Stimulated activated CD8-positive, alpha-beta memory T cell treated with anti-CD3 and anti-CD28 coated beads, Interleukin-7, amount 100 ng/mL, for 48 hours (primary cell): ENCODE results near the gene MMP1.

Source experiments
- DNase-seq, 2 donors: peaks; one replicate each; pipeline ENCODE4 v3.0.0-alpha.2; 2020; ENCODE audit warnings: low read depth in 1 of 2; ENCODE audit errors: extremely low read depth in 1 of 2

MMP1 gene

DNA sequence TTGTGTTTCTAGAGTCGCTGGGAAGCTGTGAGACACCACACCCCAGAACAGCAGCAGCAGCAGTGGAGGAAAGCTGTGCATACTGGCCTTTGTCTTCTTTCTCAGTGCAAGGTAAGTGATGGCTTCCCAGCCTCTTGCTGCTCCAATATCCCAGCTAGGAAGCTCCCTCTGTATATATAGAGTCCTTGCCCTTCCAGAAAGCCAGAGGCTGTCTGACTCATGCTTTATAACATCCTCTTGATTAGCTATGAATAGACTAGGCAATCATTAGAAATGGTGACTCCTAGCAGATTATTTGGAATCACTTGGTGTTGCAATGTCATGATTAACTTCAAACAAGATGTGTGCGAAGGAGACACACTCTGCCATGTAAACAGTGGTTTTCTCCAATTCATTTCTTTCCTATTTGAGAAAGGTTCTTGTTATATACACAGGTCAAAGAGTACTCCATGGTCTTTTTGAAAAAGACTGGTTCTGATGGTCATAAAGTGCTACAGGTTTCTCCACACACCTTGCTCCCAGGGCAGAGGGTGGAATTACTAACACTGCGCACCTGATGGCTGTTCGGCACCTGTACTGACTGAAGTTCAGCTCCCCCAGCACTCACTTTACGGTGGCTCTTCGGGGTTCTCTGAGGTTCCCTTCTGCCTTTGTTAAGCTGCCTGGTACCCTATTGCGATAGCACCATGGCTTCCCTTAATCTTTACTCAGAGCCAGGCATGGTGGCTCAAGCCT is at the start of gene MMP1:
TSS of gene MMP1 (minus strand) at position 149 of the 735 bp plus-strand sequence. CDS start at position 81, 68 bp downstream.
- no peak for DNase-seq

DNA sequence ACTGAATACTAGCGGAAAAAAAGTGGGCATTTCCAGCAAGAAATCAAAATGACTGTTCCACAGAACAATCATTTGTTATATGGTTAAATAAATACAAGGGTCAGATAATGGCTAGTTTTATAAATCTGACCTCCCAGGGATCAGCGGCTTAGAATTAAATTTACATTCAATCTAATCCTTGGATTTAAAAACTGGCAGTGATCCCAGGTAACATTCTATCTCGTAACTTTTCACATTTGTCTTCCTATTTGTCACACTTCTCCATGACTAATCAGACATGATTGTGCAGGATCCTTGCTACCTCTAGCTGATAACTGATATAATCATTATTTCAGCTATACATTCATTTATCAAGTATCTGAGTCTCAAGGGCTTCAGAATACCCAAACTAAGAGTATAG is 48.3 kb upstream of the MMP1 start:
- no peak for DNase-seq

DNA sequence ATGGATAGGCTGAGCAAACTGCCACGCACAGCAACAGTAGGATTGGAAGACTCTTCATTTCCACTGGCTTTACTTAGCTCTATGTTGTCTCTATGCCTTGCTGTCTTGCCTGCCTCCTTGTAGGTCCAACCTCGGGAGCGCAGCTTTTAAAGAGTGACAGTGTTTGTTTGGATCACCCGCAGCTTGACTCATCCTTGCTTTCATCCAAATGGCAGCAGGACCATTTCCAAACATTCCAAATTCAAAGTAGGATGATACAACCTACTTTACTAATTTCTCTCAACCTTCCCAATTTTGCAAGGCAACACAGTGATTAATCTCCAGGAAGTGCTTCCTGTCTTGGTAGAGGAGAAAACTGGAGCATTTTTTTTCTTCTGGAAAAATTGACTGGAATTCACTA is 45.5 kb upstream of the MMP1 start, which contains the start of gene MMP3:
TSS of gene MMP3 (minus strand) at position 121 of the 400 bp plus-strand sequence. CDS start at position 58, 63 bp downstream.
- no peak for DNase-seq

GRCh38 chr11:102842930-102843329 is 45.0 kb upstream of the MMP1 start:
- no peak for DNase-seq

DNA sequence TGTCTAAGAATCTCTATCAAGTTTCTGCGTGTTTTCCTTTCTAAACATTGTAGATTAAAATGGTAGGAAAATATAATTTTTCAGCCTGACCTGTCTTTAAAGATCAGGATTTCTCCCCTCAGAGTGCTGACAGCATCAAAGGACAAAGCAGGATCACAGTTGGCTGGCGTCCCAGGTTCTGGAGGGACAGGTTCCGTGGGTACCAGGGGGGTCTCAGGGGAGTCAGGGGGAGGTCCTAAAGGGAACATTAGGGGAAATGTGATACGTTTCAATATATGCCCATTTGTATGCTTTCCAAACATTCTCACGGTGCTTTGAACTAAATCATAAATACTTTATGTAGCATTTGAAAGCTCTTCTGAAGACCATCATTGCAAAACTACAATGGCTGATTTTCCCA is 42.1 kb upstream of the MMP1 start:
- no peak for DNase-seq

- DNase-seq, result no peak
Measured at GRCh38 chr11:102837646-102838045, 39.7 kb upstream of the MMP1 start.

GRCh38 chr11:102837156-102837555 is 39.2 kb upstream of the MMP1 start:
- no peak for DNase-seq

DNA sequence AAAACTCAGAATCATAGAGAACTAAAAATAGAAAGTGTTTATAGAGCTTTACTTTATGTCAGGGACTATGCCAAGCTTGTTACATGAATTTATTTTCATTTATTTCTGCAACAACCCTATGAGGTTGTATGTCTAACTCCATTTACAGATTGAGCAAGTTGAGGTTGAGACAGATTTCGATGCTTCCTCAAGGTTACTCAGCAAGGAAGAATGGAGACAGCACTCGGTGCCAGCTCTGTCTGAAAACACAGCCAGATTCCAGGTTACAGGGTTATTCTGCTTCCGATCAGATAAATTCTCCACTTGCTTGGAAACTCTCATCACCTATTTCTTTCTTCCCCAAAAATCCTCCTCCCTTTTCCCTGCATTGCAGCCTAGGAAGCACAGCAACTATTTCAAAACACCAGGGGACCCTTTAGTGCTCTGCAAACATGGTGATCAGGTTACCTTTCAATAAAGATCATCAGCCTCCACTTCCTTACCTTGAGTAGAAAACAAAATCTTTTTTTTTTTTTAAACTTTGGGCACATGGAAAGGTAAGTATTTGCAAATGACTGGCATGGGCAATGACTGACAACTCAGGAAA is 38.4 kb upstream of the MMP1 start:
- no peak for DNase-seq

DNA sequence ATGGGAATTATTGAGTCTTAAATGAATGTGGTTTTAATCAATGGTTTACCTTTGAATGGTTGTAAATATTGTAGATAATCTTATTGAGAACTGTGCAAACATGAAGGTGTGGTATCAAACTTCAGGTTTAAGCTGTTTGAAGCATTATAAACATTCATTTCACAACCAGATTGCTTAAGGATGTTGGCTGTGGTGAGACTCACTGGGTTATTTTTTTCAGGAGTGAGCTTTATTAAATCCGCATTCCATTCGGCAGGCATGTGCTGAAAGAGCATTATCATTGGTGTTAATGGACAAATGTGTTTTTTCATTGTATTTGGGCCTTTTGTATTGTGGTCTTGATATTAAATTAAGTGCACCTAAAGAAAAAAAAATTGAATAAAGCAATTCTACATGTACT is 35.8 kb upstream of the MMP1 start:
- no peak for DNase-seq

GRCh38 chr11:102832612-102833011 is 34.7 kb upstream of the MMP1 start:
- DNase-seq, result no peak

DNA sequence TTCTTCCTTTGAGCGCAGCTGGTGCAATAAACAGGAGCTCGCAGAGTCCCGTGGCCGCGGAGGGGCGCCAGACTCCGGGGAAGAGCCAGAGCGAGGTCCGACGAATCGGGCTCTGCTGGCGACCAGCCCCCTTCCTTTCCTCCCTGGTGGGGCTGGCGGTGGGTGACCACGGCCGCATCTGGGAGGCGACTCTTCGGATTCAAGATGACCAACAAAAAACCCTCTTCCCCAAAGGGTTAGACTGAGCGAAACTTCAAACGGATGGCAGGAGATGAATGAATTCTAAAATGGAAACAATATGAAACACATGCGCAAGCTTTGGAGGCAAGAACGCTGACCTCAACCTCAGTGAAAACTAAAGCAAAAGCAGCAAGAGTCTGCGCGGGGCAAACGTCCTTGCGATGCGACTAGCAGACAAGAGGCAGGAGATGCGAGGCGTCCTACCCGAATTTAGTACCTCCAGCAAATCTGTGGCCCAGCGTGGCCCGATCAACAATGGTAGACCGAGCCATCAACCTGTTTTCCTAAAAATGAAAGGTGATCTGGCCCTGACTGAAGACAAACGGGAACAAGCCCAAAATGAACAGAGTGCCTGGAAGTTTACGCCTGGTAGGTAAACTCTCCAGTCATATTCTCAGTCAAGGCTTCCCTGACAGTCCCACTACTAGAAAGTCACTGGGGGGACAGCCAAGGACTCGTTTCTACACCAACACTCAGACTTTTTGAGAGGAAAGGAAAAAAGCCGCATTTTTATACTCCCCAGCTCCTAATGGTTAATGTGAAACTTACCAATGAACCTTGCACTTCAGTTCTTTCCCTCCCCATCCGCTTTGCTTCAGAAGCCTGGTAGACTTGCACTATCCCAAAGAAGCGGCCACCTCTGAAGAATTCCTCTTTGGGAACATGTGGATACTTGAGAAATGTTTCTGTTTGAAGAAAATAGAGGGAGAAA is 33.8 kb upstream of the MMP1 start:
- DNase-seq, result no peak

DNA sequence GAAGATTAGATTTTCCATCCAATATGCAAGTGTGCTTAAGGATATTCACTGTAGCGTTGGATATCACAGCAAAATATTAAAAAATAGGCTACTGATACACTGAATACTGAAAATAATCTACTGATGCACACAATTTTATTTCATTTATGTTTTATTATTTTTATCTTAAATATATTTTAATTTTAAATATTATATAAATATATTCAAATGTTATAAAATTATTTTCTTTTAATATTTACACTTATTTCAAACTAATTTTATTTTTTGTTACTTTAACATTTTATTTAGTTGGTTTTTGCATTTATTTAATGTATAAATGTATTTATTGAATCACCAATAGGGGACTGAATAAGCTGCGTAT is 33.1 kb upstream of the MMP1 start:
- no peak for DNase-seq

DNA sequence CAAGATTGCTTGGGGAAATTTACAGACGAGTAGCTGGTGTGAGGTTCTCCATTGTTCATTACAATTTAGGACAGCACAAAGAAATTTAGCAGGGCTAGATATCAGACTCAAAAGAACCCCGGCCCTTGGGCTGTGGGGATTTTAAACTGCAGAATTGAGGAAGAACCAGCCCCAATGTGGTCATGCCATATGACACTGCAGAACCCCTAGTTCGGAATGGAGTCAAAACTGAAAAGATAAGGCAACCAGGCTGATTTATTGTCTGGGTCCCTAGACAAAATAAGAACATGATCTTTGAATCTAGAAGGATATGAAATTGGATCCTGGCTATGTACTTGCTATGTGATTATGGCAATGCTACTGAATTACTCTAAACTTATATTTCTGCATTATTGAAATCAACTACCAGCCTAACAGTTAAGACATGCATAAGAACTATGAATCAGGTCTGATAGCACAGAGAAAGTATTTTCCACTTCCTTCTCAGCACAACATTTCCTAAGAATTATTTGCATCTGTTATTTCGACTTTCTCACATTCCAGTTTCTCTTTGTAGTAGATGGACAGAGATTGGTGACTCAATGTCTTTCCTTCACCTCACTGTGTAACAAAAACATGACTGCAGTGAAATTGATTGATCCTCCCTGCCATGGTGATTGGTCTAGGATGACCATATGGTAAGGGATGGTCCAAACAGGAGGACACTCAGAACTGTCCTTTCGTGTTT is 32.2 kb upstream of the MMP1 start:
- DNase-seq, result no peak

- DNase-seq, result no peak
Measured at GRCh38 chr11:102829316-102830000, 31.5 kb upstream of the MMP1 start.

GRCh38 chr11:102824556-102824955 is 26.6 kb upstream of the MMP1 start:
- no peak for DNase-seq

GRCh38 chr11:102819491-102819890 is 21.5 kb upstream of the MMP1 start:
- DNase-seq, result no peak

DNA sequence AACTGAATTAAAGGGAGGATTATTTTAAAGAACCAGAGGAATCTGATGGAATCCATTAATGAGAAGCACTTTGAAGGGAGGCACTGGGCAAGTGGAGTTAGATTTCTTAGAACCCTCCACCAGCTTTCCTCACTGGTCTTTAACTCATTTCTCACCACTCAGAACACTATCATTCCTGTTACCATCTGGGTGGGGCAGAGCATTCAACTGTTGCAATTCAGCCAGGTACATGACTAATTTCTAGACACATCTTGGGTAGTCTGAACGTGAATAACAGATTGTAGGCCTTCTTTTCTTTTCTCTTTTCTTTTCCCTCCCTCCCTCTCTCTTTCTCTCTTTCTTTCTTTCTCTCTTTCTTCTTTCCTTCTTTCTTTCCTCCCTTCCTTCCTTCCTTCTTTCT is 15.5 kb upstream of the MMP1 start:
- DNase-seq, result no peak

- no peak for DNase-seq
Measured at GRCh38 chr11:102812188-102812587, 14.2 kb upstream of the MMP1 start.

DNA sequence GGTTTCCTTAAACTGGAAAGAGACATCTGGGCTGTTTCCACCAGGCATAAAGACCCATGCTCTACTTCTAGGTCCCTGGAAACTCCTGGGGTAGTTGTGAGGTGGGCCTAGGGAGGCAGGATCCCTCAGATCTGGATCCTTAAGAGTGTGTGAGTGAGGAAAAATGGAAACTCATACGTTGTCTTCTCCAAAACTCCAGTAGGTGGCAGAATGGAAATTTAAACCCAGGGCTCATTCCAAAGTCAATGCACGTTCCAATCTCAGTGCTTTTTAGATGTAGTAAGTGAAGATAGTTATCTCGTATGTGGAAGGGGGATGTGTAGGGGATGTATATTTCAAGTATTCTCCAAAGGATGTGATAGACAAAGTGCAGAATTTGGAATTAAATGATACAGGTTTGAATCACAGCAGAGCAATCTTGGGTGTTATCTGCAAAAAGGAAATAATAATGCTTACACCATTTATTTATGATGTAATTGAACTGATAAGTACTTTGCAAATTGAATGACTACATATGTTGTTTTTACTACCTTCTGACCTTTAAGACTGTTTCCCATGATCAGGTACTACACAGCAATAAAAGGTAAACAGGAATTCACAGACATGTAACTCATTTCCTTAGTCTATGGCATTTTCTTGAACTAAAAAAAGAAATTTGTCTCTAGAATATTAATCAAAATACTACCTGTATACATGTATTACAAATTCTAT is 13.1 kb upstream of the MMP1 start:
- no peak for DNase-seq

- no peak for DNase-seq
Measured at GRCh38 chr11:102809971-102810370, 12.0 kb upstream of the MMP1 start.
